Thoracic aorta (tissue), 2 donors: ENCODE results near the gene U2AF2. TPM values are rescaled to one million over a fixed set of nuclear protein-coding genes. Genes with fewer than 3 reads are reported as not detected.
A peak's percentile ranks its signal among the peaks of the same experiment; 100 is the strongest.

ENCODE experiments used
- ATAC-seq: fragments of 150-250 bp; one replicate; pipeline ENCODE4 v1.8.0; 2017; ENCODE audit warnings: low read depth; ENCODE audit not compliant: insufficient number of reproducible peaks, low FRiP score
- DNase-seq: peaks from one replicate; pipeline ENCODE4 v3.0.0-alpha.2; 2020; ENCODE audit warnings: low spot score
- H3K27ac ChIP-seq, 2 donors: fragments of 200-600 bp; sonication (generic); 1 replicate in 1 of 2; 2 replicates in 1 of 2; pipeline ENCODE4 v1.5.1; 2016; ENCODE audit warnings: mild to moderate bottlenecking in 2 of 2, moderate library complexity in 2 of 2
- H3K27me3 ChIP-seq: fragments of 200-600 bp; sonication (generic); replicated peaks from 2 replicates; pipeline ENCODE4 v1.6.0; 2016; ENCODE audit warnings: mild to moderate bottlenecking; ENCODE audit not compliant: insufficient read depth
- H3K36me3 ChIP-seq: fragments of 200-600 bp; sonication (generic); one replicate; pipeline ENCODE4 v1.5.1; 2016
- H3K4me1 ChIP-seq, 2 donors: fragments of 200-600 bp; sonication (generic); 1 replicate in 1 of 2; 2 replicates in 1 of 2; pipeline versions ENCODE4 v1.5.1 to v1.6.0; 2016; ENCODE audit warnings: low read depth in 2 of 2, mild to moderate bottlenecking in 1 of 2; ENCODE audit not compliant: control insufficient read depth in 1 of 2
- H3K4me3 ChIP-seq: fragments of 200-600 bp; sonication (generic); 2 replicates; pipeline ENCODE4 v1.5.1; 2016; ENCODE audit warnings: mild to moderate bottlenecking
- H3K9me3 ChIP-seq: fragments of 200-600 bp; sonication (generic); 2 replicates; pipeline ENCODE4 v1.5.1; 2016
- CTCF ChIP-seq: fragments of 200-600 bp; sonication (generic); IDR thresholded peaks from one replicate; pipeline ENCODE4 v1.5.1; 2019; ENCODE audit warnings: antibody characterized with exemption
- total RNA-seq, 2 donors: library from RNA; depleted of rRNA; stranded (reverse); fragments of >200 nt; gene quantifications; one replicate each; pipeline versions ENCODE4 v1.1.0 to v1.2.3, GENCODE V29; 2016

The U2AF2 gene
- total RNA-seq, 2 donors from 2014 or later, result 77.3 to 106 TPM

- H3K36me3 ChIP-seq, result no peaks in the 10 kb centered on the region
- no peak for ATAC-seq
- H3K9me3 ChIP-seq, result no peaks in the 10 kb centered on the region
- peaks cover 23 to 32% of the 10 kb centered on the region in 2 donors for H3K4me1 ChIP-seq
- no peak overlapping the region for H3K4me3 ChIP-seq
- no peaks in the 10 kb centered on the region for H3K27me3 ChIP-seq
- DNase-seq, result peak; percentile 97
- peak; percentile 86 for TF ChIP-seq CTCF
- peak overlapping the region in 1 of 2 donors; percentile 27 for H3K27ac ChIP-seq
These were observed 22.4 kb upstream of the U2AF2 start for GRCh38 chr19:55632463-55632834.

- DNase-seq, result no peak
- H3K4me3 ChIP-seq, result no peak overlapping the region
- peaks cover 4% of the 10 kb centered on the region for H3K36me3 ChIP-seq
- no peaks in the 10 kb centered on the region for H3K9me3 ChIP-seq
- H3K4me1 ChIP-seq, result peaks cover 32 to 40% of the 10 kb centered on the region in 2 donors
- TF ChIP-seq CTCF, result no peak
- H3K27ac ChIP-seq, result no peak overlapping the region
- ATAC-seq, result no peak
- no peaks in the 10 kb centered on the region for H3K27me3 ChIP-seq
These were observed 21.0 kb upstream of the U2AF2 start for GRCh38 chr19:55633861-55634260.

DNA sequence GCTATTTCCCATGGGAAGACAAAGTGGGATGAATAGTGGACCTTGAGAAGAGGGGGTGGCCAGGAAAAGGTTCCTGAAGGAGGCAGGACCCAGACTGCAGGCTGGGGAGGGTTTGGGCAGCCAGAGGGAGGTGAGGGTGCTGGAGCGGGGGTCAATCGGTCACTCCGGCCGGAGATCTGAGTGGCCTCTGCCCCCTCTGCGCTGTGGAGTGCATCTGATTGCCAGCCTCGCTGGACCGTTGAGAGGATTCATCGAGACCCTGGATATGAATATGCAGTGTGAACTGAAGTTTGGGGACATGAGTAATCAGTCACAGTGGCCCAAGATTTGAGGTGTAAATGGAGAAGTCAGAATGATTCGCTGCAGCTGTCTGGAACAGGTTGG, 19.5 kb upstream of the U2AF2 start:
- no peak for DNase-seq
- Histone ChIP-seq H3K27me3 (no peaks in the 10 kb centered on the region), H3K4me1 (peaks cover 43 to 54% of the 10 kb centered on the region in 2 donors), H3K27ac (peak overlapping the region; percentile 100), H3K4me3 (peak overlapping the region; percentile 100), H3K36me3 (peaks cover 4% of the 10 kb centered on the region), H3K9me3 (no peaks in the 10 kb centered on the region)
- ATAC-seq, result no peak
- no peak for TF ChIP-seq CTCF

- ATAC-seq, result no peak
- peaks cover 44 to 58% of the 10 kb centered on the region in 2 donors for H3K4me1 ChIP-seq
These were observed 18.9 kb upstream of the U2AF2 start for GRCh38 chr19:55635856-55636440.

DNA sequence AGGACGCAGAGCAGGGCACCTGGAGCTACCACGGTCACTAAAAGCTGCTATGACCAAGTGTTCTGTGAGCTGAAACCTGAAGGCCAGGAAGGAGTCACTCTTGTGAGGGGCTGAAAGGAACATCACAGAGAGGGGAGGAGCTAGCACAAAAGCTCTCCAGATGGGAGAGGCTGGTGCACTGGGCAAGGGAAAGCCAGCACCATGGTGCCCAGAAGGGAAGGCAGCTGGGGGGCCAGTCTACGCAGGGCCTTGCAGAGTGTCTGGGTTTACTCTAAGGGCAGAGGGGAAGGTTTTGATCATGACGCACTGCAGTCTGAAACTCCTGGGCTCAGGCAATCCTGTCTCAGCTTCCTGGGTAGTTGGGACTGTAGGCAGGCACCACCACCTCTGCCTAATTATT, 18.1 kb upstream of the U2AF2 start:
- peak overlapping the region; percentile 100 for H3K4me3 ChIP-seq
- ATAC-seq (no peak), DNase-seq (no peak)
- H3K4me1 ChIP-seq, result peaks cover 48 to 58% of the 10 kb centered on the region in 2 donors
- H3K27ac ChIP-seq, result peak overlapping the region in 1 of 2 donors; percentile 100
- H3K36me3 ChIP-seq, result peaks cover 4% of the 10 kb centered on the region
- no peak for TF ChIP-seq CTCF
- H3K9me3 ChIP-seq, result no peaks in the 10 kb centered on the region
- H3K27me3 ChIP-seq, result no peaks in the 10 kb centered on the region

More at GRCh38 chr19:55635856-55636440, 18.9 kb upstream of the U2AF2 start:
- H3K4me3 ChIP-seq, result peak overlapping the region; percentile 100
- H3K36me3 ChIP-seq, result peaks cover 4% of the 10 kb centered on the region
- peak overlapping the region; percentile 100 for H3K27ac ChIP-seq
- DNase-seq, result no peak
- H3K27me3 ChIP-seq, result no peaks in the 10 kb centered on the region
- TF ChIP-seq CTCF, result no peak
- no peaks in the 10 kb centered on the region for H3K9me3 ChIP-seq
